Measurements from ENCODE around the gene TNFSF10.

GRCh38 chr3:172501540-172501939 is 21.7 kb downstream of the TNFSF10 start:
- TF ChIP-seq POLR2A (IDR thresholded peaks at IDR 0.05) (no peak), CTCF (IDR thresholded peaks at IDR 0.05) (no peak)
